ENCODE data around the gene PIP5K1C.

PIP5K1C gene

DNA sequence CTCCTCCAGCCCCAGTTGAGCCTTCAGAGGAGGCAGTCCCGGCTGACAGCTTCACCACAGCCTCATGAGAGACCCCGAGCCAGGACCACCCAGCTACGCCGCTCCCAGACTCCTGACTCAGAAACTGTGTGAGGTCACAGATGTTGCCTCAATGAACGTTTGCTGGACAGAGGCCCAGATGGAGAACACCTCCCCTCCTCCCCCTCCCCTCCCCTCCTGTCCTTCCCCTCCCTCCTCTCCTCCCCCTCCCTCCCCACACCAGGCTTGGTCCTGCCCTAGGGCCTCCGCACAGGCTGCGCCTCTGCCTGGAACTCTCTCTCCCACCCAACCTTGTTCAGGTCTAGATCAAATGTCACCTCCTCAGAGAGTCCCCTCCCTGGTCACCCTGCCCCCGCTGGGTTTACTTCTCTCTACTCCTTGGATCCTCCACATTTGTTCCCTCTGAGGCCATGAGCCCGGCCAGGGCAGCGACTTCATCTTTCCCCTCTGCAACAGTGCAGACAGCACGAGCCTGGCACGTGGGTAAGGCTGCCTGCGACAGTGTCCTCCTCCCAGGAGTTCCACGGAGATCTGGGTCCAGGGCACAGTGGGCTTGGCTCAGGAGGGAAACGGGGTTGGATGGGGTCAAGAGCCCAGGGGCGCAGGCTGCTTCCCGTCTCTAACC lies 17.4 kb downstream of the PIP5K1C start:
- H3K4me3 ChIP-seq (ENCODE audit: low read length) = no peak overlapping the region
- DNase-seq (ENCODE audit: low read depth, low spot score) = no peak

DNA sequence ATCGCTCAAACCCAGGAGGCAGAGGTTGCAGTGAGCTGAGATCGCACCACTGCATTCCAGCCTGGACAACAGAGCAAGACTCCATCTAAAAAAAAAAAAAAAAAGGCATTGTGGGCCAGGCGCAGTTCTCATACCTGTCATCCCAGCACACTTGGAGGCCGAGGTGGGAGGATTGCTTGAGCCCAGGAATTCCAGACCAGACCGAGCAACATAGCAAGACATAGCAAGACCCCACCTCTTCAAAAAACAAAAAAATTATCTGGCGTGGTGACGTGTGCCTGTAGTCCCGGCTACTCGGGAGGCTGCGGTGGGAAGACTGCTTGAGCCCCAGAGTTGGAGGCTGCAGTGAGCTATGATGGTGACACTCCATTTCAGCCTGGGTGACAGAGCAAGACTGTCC lies 18.0 kb downstream of the PIP5K1C start:
- no peak for DNase-seq (ENCODE audit: low read depth, low spot score)
- no peak overlapping the region for H3K4me3 ChIP-seq (ENCODE audit: low read length)

DNA sequence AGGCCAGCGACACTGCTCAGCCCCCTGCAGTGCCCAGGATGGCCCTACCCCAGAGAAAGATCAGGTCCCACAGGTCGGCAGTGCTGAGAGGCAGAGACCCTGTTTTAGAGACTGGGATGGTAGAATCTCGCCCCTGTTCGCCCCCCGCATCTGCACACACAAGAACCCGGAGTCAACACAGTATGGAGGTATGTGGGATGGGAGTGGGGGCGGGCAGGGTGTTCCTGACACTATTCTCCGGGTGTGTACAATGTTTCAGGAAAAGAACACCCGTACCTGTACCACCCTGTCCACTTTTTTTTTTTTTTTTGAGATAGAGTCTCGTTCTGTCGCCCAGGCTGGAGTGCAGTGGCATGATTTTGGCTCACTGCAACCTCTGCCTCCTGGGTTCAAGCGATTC lies 19.3 kb downstream of the PIP5K1C start:
- H3K4me3 ChIP-seq (ENCODE audit: low read length) = no peak overlapping the region
- no peak for DNase-seq (ENCODE audit: low read depth, low spot score)

DNA sequence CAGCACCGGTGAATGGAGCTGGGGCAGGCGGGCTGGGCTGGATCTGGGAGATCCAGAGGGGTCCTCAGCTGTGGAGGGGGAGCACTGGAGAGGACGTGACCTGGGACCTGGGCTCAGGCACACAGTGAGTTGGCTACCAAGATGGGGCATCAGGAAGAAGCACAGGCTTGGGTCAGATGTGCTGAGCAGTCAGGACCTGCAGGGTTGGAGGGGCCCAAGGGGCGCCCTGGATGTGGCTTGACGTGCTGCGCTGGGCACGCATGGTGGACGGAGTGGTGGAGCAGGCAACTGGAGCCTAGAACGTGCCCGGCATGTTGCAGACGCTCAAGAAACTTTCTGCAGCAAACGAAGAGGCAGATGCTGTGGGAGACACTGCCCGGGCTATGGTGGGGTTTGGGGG lies 20.7 kb downstream of the PIP5K1C start:
- no peak for DNase-seq (ENCODE audit: low read depth, low spot score)
- H3K4me3 ChIP-seq (ENCODE audit: low read length) = no peak overlapping the region

DNA sequence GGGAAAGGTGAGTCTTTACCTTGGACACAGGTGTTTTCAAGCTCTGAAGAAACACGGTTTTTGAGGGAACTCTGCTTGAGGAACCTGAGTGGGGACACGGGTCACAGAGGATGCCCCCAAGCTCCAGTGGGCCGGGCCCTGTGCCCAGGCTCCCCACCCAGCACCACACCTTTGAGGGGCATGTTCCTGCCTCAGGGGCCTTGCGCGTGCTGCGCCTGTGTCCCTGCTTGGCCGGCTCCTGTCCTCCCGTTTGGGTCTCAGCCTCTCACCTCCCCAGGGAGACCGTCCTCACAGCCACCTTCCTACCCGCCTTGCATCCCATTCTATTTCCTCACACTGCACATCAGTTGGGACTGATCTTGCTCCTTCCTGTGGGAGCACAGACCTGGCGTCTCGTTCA lies 21.1 kb downstream of the PIP5K1C start:
- DNase-seq (ENCODE audit: low read depth, low spot score) = no peak
- no peak overlapping the region for H3K4me3 ChIP-seq (ENCODE audit: low read length)

DNA sequence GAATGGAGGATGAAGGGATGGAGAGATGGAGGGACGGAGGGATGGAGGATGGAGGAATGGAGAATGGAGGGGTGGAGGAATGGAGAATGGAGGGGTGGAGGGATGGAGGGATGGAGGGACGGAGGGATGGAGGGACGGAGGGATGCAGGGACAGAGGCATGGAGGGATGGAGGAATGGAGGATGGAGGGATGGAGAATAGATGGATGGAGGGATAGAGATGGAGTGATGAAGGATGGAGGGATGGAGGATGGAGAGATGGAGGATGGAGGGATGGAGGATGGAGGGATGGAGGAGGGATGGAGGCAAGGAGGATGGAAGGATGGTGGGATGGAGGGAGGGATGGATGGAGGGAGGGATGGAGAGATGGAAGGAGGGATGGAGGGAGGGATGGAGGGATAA lies 22.1 kb downstream of the PIP5K1C start:
- no peak overlapping the region for H3K4me3 ChIP-seq (ENCODE audit: low read length)
- DNase-seq (ENCODE audit: low read depth, low spot score) = no peak

DNA sequence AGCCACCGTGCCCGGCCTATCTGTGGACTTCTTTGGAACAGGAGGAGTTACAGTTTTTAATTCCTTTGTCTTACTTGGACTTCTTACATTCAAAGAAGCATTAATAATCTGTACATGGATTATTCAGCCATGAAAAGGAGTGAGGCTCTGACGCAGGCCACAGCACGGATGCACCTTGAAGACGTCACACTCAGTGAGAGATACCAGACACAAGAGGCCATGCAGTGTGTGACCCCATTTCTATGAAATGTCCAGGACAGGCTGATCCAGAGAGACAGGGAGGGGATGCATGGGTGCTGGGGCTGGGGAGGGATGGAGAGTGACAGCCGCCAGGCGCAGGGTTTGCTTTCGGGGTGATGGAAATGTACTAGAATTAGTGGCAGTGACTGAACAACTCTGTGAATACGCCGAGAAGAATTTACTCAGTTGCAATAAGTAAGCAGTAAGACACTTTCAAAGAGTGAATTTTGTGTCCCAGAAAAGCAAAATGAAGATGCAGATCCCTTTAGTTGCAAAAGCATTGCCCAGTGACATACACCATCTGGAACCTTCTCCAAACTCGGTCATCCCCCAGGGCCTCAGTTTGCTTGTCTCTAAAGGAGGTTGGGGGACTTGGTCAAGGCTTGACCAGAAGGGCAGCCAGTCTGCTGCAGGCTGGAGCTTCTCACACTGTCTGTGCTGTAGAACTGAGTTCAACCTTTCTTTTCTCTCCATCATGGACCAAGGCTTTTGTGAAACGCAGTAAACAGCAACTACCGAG lies 25.3 kb downstream of the PIP5K1C start:
- DNase-seq (ENCODE audit: low read depth, low spot score) = no peak

DNA sequence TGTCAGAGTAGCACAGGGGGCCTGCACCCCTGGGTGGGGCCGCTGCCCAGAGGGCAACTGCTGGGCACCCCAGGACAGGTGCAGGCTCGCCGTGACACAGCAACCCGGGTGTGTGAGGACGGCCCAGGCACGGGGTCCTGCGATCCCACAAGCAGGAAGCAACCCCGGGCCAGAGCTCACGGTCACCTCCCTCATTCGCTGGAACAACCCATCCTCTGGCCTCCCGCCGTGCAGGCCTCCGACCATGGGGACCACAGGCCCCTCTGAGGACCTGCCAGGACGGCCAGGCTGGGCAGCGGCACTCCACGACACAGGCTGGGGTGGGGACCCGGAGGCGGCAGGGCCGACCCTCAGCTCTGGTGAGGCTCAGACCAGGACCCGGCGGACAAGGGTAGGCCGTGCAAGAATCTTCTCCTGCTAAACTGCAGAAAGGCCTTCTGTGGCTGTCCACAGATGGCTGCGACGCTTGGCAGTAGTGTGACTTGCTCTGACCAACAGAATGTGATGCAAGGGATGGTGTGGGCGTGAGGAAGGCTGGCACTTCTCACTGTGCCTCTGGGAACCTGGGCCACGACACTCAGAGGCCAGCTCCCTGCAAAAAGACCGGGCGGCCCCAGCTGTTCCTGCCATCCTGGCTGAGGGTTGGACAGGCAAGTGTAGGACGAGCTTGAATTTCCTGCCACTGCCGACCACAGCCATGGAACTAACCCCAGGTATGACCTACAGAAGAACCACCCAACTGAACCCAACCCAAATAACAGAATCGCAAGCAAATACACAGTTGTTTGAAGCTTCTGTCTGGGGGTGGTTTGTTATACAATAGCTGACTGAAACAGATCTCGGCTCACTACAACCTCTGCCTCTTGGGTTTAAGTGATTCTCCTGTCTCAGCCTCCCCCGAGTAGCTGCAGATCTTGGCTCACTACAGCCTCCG lies 26.5 kb downstream of the PIP5K1C start:
- H3K4me3 ChIP-seq (ENCODE audit: low read length) = no peak overlapping the region
- no peak for DNase-seq (ENCODE audit: low read depth, low spot score)

More for the DNA sequence above, 25.3 kb downstream of the PIP5K1C start:
- H3K4me3 ChIP-seq (ENCODE audit: low read length) = no peak overlapping the region

DNA sequence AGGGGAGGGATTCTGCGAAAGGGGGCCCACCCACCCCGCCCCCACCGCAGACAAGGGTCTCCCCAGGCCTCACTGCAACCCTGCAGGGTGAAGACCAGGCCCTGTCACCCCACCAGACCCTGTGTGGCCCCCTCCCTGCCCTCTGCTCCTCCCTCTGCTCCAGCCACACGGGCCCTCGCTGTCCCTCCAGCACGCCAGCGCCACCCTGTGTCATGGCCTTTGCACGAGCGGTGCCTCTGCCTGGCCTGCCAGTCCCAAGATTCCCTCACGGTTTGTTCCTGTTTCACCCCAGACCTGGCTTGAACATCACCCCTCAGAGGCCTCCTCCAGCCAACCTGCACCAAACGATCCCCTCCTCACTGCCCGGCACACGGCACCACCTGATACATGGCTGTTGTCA lies 27.3 kb downstream of the PIP5K1C start:
- H3K4me3 ChIP-seq (ENCODE audit: low read length) = no peak overlapping the region
- no peak for DNase-seq (ENCODE audit: low read depth, low spot score)

DNA sequence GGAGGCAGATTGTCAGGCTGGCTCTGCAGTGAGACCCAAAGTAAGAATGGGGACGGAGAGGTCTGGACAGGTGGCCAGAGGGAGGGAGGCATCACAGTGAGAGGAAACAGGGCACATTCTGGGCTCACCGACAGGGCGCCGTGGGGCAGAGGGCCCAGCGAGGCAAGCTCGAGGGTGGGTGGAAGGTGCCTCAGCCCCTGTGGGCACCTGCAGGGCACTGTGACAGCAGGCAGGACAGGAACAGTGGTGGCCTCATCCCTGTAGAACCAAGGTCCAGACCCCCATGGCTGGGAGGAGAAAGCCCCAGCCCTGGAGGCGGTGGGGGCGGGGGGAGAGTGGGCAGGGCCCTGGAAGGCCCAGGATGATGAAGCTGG lies 27.7 kb downstream of the PIP5K1C start:
- no peak overlapping the region for H3K4me3 ChIP-seq (ENCODE audit: low read length)
- no peak for DNase-seq (ENCODE audit: low read depth, low spot score)

DNA sequence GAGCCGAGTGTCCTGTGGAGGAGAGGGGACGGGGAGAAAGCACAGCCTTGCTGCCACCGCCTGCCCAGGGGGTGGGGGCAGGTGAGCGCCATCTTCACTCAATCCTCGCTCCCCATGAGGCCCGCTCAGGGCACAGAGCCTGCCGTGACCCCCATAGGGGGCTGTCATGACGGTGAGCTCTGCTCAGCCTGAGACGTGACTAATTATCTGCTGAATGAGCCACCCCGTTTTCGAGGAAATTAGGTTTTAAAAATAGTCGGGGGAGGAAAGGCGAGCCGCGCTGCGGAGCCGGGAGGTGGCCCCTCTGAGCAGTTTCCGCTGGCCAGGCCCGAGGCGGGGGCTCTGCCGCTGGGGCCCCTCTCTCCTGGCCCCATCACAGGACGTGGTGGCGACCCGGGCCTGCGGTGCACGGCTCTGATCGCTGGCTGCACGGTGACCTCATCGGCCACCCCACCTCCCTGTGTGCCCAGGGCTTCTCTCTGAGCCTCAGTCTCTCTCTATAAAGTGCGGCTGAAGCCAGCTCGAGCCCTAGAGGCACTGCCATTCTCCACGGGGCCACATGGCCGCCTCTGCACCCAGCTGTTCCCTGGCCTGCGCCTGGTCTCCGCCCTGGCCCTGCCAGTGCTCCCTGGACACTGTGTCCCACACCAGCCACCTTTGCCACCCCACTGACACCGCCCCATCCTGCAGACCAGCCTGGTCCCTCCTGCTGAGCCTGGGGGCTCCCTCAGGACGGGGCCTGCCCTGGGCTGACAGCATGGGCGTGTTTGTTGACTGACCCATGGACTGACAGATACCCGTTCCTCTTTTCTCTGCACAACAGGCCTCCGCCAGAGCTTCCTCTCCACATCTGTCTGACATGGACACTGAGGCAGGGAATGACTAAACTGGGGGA lies 28.3 kb downstream of the PIP5K1C start:
- DNase-seq (ENCODE audit: low read depth, low spot score) = no peak
- no peak overlapping the region for H3K4me3 ChIP-seq (ENCODE audit: low read length)

DNA sequence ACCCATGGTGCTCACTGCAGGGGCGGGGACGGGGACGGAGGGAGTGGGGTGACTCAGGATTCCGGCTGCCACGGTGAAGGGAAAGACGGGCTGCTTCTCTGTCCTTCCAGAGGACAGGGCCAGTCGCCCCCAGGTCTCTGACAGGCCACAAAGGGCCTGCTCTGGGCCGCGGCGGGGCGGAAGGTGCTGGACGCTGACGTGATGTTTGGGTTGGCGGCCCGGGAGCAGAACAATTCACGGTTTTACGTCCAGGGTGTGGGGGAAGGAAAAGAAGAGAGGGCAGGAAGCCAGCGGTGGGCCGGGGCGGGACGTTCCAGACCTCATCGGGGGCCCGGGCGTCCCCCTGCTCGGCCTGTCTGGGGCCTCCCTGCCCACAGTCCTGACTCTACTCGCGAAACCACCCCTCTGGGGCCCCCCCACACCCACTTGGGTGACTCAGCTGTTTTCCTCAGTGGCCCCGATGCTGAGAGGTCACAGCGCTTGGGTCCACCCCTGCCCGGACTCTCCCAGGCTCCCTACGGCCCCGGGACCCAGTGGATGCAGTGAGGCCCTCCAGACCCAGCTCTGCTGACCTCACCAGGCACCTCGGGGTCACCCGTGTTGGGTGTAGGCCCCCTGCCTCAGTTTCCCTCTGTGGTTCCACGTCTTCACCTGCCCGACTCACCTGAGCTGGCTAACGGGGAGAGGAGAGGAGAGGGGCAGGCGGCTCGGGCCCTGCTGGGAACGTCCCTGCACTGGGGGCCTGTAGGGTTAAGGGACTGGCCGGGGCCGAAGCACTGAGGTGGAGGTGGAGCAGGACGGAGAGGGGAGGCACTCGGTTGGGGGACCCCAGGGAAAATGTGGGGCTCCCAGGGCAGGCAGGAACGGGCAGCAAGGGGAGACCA lies 29.2 kb downstream of the PIP5K1C start:
- no peak for DNase-seq (ENCODE audit: low read depth, low spot score)
- H3K4me3 ChIP-seq (ENCODE audit: low read length) = no peak overlapping the region

DNA sequence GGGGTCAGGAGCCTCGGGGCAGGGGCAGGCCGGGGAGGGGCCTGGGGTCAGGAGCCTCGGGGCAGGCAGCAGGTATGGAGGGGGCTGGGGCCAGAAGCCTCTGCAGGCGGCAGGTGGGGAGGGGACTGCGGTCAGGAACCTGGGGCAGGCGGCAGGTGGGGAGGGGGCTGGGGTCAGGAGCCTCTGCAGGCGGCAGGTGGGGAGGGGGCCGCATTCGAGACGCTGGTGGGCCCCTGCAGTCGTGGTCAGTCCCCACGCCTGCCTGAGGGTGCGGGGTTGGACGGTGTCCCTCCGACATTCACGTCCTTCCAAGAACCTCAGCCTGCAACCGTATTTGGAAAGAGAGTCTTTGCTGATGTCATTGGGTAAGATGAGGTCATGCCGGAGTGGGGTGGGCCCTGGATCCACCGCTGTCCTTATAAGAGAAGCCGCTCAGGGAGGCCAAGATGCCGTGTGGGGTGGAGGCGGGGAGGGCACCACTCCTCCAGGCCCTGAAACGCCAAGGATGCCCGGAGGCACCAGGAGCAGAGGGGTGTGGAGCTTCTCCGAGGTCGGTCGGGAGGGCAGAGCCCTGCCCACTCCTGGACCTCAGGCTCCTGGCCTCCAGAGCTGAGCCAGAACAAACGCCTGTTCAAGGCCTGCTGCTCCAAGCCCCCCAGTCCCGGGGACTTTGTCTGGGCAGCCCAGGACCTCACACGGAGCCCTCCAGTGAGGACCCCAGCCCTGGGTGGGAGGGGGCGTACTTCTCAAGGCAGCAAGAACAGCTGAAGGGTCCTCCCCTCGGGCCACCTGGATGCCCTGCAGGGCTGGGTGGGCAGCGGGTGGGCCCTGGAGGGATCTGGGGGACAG lies 30.1 kb downstream of the PIP5K1C start:
- no peak overlapping the region for H3K4me3 ChIP-seq (ENCODE audit: low read length)
- DNase-seq (ENCODE audit: low read depth, low spot score) = no peak

DNA sequence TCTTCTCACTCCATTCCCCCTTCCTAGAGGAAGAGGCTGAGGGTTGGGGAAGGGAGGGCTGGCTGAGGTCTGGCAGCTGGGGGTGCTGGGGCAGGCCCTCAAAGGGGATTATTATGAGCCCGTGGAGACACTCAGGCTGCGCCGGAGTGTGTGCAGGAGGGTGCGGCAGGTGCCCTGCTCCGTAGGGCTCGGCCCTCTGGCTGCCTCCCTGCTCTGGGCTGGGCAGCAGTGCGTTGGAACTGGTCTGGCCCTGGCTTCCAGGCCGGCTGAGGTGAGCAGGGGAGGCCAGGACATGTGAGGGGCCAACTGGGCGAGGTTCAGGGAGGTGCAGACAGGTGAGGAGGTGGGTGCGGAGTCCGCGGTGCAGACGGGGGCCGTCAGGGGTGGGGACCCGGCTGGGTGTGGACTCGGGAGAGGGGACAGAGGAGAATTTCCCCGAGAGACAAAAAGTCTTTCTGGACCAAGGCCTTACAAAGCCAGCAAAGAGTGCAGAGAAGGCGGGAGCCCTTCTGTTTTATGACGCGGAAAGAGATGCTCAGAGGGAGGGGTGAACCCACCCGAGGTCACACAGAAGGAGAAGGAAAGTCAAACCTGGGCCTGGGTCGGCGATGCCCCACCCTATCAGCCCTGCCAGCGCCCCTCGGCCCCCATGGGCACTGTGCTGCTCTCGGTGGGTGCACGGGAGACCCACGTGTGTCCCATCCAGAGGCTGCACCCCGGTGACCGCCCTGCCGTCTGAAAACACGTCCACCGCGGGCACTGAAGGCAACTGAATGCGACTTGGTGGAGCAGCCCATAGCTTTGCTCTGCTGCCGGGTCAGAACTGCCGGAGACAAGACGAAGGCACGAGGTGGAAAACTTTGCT lies 31.0 kb downstream of the PIP5K1C start:
- no peak overlapping the region for H3K4me3 ChIP-seq (ENCODE audit: low read length)
- DNase-seq (ENCODE audit: low read depth, low spot score) = no peak

DNA sequence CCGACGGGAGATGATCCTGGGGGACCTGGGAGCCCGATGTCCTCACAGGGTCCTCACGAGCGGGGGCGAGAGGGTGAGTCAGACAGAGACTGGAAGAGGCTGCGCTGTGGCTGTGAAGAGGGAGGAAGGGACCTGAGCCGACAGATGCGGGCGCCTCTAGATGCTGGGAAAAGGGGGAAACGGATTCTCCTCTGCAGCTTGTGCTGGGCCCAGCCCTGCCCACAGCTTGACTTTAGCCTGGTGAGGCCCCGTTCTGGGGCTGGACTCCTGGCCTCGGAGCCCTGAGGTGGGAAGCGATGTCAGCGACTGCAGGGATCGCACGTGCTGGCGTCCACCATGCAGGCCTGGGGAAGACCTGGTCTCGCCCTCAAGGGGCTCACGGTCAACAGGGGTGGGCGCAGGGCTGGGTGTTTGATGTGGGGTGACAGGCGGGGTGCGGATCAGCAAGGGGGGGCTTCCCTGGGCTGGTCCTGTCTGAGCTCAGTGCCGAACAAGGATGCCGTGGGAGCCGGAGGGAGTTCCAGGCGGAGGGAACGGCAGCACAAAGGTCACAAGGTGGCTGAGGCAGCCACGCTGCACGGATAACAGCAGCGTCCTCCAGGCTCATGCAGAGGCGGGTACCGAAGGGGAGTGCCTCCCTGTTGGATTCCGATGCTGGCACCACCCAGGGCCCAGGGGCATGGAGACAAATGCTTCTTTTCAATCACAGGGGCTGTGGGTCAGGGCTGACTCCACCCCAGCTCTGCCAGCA lies 31.8 kb downstream of the PIP5K1C start:
- no peak for DNase-seq (ENCODE audit: low read depth, low spot score)
- H3K4me3 ChIP-seq (ENCODE audit: low read length) = no peak overlapping the region

DNA sequence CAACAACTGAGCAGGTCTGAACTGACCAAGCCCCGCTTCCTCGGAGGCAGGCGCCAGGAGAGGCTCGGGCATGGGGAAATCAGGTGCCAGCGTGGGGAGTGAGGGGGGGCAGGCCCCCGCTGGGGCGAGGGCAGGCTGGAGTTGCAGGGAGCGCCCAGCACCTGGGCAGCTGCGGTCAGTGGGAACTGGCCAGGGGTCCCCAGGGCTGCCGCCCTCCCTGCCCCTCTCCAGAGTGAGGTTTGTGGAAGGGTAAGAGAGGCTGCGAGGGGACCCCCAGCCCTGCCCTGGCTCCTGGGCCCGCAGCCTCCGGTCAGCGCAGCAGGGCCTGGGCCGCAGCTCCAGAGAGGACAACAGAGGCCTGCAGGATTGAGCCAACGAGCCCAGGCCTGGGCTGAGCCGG lies 32.5 kb downstream of the PIP5K1C start:
- DNase-seq (ENCODE audit: low read depth, low spot score) = no peak
- H3K4me3 ChIP-seq (ENCODE audit: low read length) = no peak overlapping the region

Measured in Jurkat, Clone E6-1 (cell line).